HG02870 (cell line): ENCODE results near the gene ABCB11.
"Not testable (repeated sequence)": the region's sequence is repeated elsewhere in the genome, so short reads cannot be mapped to it uniquely, and the experiment has no call there.

ENCODE experiments used
- ATAC-seq: cut with Tn5 transposase; IDR thresholded peaks from one replicate; pipeline ENCODE4 v1.9.1; 2021; ENCODE audit warnings: mild to moderate bottlenecking, moderate library complexity; ENCODE audit not compliant: unreplicated experiment

ABCB11 gene

GRCh38 chr2:169046440-169047151, 15.5 kb upstream of the ABCB11 start:
- no peak for ATAC-seq

GRCh38 chr2:169042856-169043255, 11.7 kb upstream of the ABCB11 start:
- ATAC-seq: no peak

- ATAC-seq: no peak
Measured at GRCh38 chr2:169041594-169041993, 10.5 kb upstream of the ABCB11 start.

- no peak for ATAC-seq
Measured at GRCh38 chr2:169039702-169040101, 8.6 kb upstream of the ABCB11 start.

- ATAC-seq: peak; percentile 68
Measured at GRCh38 chr2:169038338-169038757, 7.2 kb upstream of the ABCB11 start.

GRCh38 chr2:169036736-169037440, 5.8 kb upstream of the ABCB11 start:
- peak; percentile 71 for ATAC-seq

- no peak for ATAC-seq
Measured at GRCh38 chr2:169035887-169036286, 4.8 kb upstream of the ABCB11 start.

- no peak for ATAC-seq
Measured at GRCh38 chr2:169034984-169035544, 3.9 kb upstream of the ABCB11 start.

GRCh38 chr2:169034256-169034655, 3.1 kb upstream of the ABCB11 start:
- ATAC-seq: no peak

- no peak for ATAC-seq
Measured at GRCh38 chr2:169029341-169029740, 1.8 kb downstream of the ABCB11 start.

- no peak for ATAC-seq
Measured at GRCh38 chr2:169027234-169027633, 3.9 kb downstream of the ABCB11 start.

- no peak for ATAC-seq
Measured at GRCh38 chr2:169026056-169026455, 5.1 kb downstream of the ABCB11 start.

GRCh38 chr2:169023161-169023560, 8.0 kb downstream of the ABCB11 start:
- no peak for ATAC-seq

GRCh38 chr2:169018390-169018789, 12.7 kb downstream of the ABCB11 start:
- no peak for ATAC-seq

- ATAC-seq: no peak
Measured at GRCh38 chr2:169015943-169016342, 15.2 kb downstream of the ABCB11 start.

- ATAC-seq: no peak
Measured at GRCh38 chr2:169014780-169015179, 16.3 kb downstream of the ABCB11 start.

- ATAC-seq: no peak
Measured at GRCh38 chr2:169013628-169014026, 17.5 kb downstream of the ABCB11 start.

- no peak for ATAC-seq
Measured at GRCh38 chr2:169012812-169013627, 18.1 kb downstream of the ABCB11 start.

GRCh38 chr2:169012191-169012792, 18.8 kb downstream of the ABCB11 start:
- ATAC-seq: not testable (repeated sequence)

GRCh38 chr2:169011698-169012097, 19.4 kb downstream of the ABCB11 start:
- no peak for ATAC-seq
